CD14-positive monocyte (primary cell): ENCODE data around the gene SLC37A1. TPM values are rescaled to one million over a fixed set of nuclear protein-coding genes. Genes with fewer than 3 reads are reported as not detected.
A peak's percentile ranks its signal among the peaks of the same experiment; 100 is the strongest.

Experiments used
- DNase-seq, 3 donors: peaks; one replicate each; pipeline ENCODE4 v3.0.0-alpha.2; 2011 to 2022
- H2AFZ ChIP-seq: 2 replicates; pipeline ENCODE4 v1.6.0; 2012; ENCODE audit warnings: mild to moderate bottlenecking, low read depth, low read length, inconsistent platforms; ENCODE audit not compliant: insufficient read depth, poor library complexity, severe bottlenecking
- H3K27ac ChIP-seq, 2 donors: 1 replicate in 1 of 2; 2 replicates in 1 of 2; pipeline ENCODE4 v1.5.1; 2012 to 2013; ENCODE audit warnings: low read length in 2 of 2, control low read depth in 1 of 2, inconsistent platforms in 1 of 2, low read depth in 1 of 2, mild to moderate bottlenecking in 1 of 2
- H3K27me3 ChIP-seq, 2 donors: one replicate each; pipeline versions ENCODE4 v1.6.0 to v1.6.1; 2011 to 2013; ENCODE audit warnings: low read length in 2 of 2; ENCODE audit not compliant: control insufficient read depth in 2 of 2, insufficient read depth in 2 of 2
- H3K36me3 ChIP-seq, 2 donors: replicated peaks in 1 of 2; 1 replicate in 1 of 2; 2 replicates in 1 of 2; pipeline versions ENCODE4 v1.5.1 to v1.6.1; 2012 to 2013; ENCODE audit warnings: low read length in 2 of 2, control low read depth in 1 of 2, inconsistent platforms in 1 of 2, mild to moderate bottlenecking in 1 of 2; ENCODE audit not compliant: insufficient read depth in 2 of 2, control insufficient read depth in 1 of 2
- H3K4me1 ChIP-seq, 2 donors: 1 replicate in 1 of 2; 2 replicates in 1 of 2; pipeline versions ENCODE4 v1.5.1 to v1.6.1; 2012 to 2013; ENCODE audit warnings: low read length in 2 of 2, control low read depth in 1 of 2, inconsistent platforms in 1 of 2, mild to moderate bottlenecking in 1 of 2, moderate library complexity in 1 of 2; ENCODE audit not compliant: insufficient read depth in 2 of 2, control insufficient read depth in 1 of 2
- H3K4me2 ChIP-seq: replicated peaks from 2 replicates; pipeline ENCODE3; 2012; ENCODE audit warnings: low read length, moderate library complexity, mild to moderate bottlenecking; ENCODE audit not compliant: poor library complexity, severe bottlenecking; ENCODE audit errors: extremely low read depth
- H3K4me3 ChIP-seq, 3 experiments: fragments of 200-600 bp in 1 of 3; sonication (generic) in 1 of 3; replicated peaks in 1 of 3; 1 replicate in 2 of 3; 2 replicates in 1 of 3; pipeline ENCODE4 v1.5.1; 2011 to 2013; ENCODE audit warnings: low read length in 3 of 3, mild to moderate bottlenecking in 3 of 3, control low read depth in 2 of 3, low read depth in 2 of 3, inconsistent platforms in 1 of 3, moderate library complexity in 1 of 3
- H3K79me2 ChIP-seq: 2 replicates; pipeline ENCODE4 v1.6.0; 2012; ENCODE audit warnings: mild to moderate bottlenecking, control low read depth, inconsistent platforms, low read length, moderate library complexity; ENCODE audit not compliant: insufficient read depth
- H3K9ac ChIP-seq: 2 replicates; pipeline ENCODE4 v1.6.0; 2017; ENCODE audit warnings: low read length, mild to moderate bottlenecking; ENCODE audit not compliant: insufficient read depth, poor library complexity, severe bottlenecking
- H3K9me3 ChIP-seq, 2 donors: replicated peaks in 1 of 2; 1 replicate in 1 of 2; 2 replicates in 1 of 2; pipeline versions ENCODE4 v1.5.1 to v1.6.1; 2012 to 2013; ENCODE audit warnings: low read length in 2 of 2, control low read depth in 1 of 2; ENCODE audit not compliant: control insufficient read depth in 1 of 2, insufficient read depth in 1 of 2
- H4K20me1 ChIP-seq: 2 replicates; pipeline ENCODE4 v1.6.0; 2012; ENCODE audit warnings: mild to moderate bottlenecking, low read length, control low read depth, moderate library complexity; ENCODE audit not compliant: insufficient read depth
- H3K27ac Mint-ChIP-seq, 7 donors: one replicate each; pipeline ENCODE4 v1.8.0; 2020; ENCODE audit warnings: mild to moderate bottlenecking in 7 of 7, mixed read lengths in 7 of 7, moderate library complexity in 6 of 7, inconsistent platforms in 2 of 7
- H3K27me3 Mint-ChIP-seq, 3 donors: one replicate each; pipeline ENCODE4 v1.8.0; 2021 to 2022; ENCODE audit warnings: low read depth in 3 of 3, mild to moderate bottlenecking in 3 of 3, mixed read lengths in 3 of 3, moderate library complexity in 3 of 3, inconsistent platforms in 1 of 3
- H3K36me3 Mint-ChIP-seq, 2 donors: one replicate each; pipeline ENCODE4 v1.8.0; 2020; ENCODE audit warnings: mixed read lengths in 2 of 2, inconsistent platforms in 1 of 2, mild to moderate bottlenecking in 1 of 2
- H3K4me1 Mint-ChIP-seq: one replicate; pipeline ENCODE4 v1.8.0; 2020; ENCODE audit warnings: mild to moderate bottlenecking, mixed read lengths
- H3K4me3 Mint-ChIP-seq, 2 donors: one replicate each; pipeline ENCODE4 v1.8.0; 2020; ENCODE audit warnings: mild to moderate bottlenecking in 2 of 2, mixed read lengths in 2 of 2, moderate library complexity in 1 of 2
- H3K9me3 Mint-ChIP-seq, 7 donors: one replicate each; pipeline ENCODE4 v1.8.0; 2020 to 2022; ENCODE audit warnings: mixed read lengths in 7 of 7, mild to moderate bottlenecking in 6 of 7, moderate library complexity in 6 of 7, inconsistent platforms in 2 of 7
- CTCF ChIP-seq: fragments of 200-600 bp; IDR thresholded peaks from one replicate; pipeline ENCODE4 v1.8.0; 2022; ENCODE audit warnings: antibody characterized with exemption, mild to moderate bottlenecking
- WGBS: methylation state at CpG from one replicate; pipeline ENCODE4 v1.1.5; 2013; ENCODE audit warnings: missing lambda C conversion rate; ENCODE audit not compliant: insufficient coverage; 5-methylcytosine and 5-hydroxymethylcytosine counted together
- intact Hi-C, 2 donors: fragments of 100-400 bp; cut with micrococcal nuclease; formaldehyde crosslinking; loops; one replicate each; pipeline versions ENCODE4 v1.15.0 to v1.15.1; 2023
- polyA plus RNA-seq, 3 donors: library from polyadenylated mRNA; depleted of rRNA in 1 of 3; unstranded in 2 of 3; stranded (reverse) in 1 of 3; fragments of 300-500 nt in 2 of 3; fragments of >200 nt in 1 of 3; fragmentation: Illumina TruSeq in 2 of 3; gene quantifications; 1 replicate in 2 of 3; 2 replicates in 1 of 3; pipeline ENCODE4 v1.2.3, GENCODE V29; 2012 to 2021

The SLC37A1 gene
- polyA plus RNA-seq, 3 donors: 2.7 to 12.4 (median 4.3) TPM

DNA sequence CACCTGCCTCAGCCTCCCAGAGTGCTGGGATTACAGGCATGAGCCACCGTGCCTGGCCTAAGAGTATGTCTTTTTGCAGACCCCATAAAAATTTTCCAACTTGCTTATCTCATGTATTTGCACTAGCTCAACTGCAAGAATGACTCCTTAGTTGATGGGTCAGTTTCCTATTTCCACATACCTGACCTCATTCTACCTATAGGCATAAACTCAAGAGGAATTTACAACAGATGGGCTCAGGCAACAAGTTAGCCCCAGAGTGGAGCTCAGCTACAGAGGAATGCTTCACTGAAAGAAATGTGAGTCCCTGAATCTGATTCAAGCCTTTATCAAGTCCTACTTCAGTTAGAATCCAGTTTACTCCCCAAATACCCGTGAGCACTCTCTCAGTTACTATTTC lies 5.3 kb upstream of the SLC37A1 start:
- H3K4me1 ChIP-seq: peaks cover 13 to 19% of the 10 kb centered on the region in 2 donors
- H3K36me3 ChIP-seq: no peaks in the 10 kb centered on the region
- no peak for TF ChIP-seq CTCF
- Mint-ChIP-seq H3K4me1 (peaks cover 30% of the 10 kb centered on the region), H3K27me3 (peaks cover 0 to 2% (median 0%) of the 10 kb centered on the region in 3 donors), H3K27ac (no peak overlapping the region), H3K9me3 (no peaks in the 10 kb centered on the region), H3K4me3 (no peak overlapping the region), H3K36me3 (no peaks in the 10 kb centered on the region)
- no peak for DNase-seq
- H3K9ac ChIP-seq: no peak overlapping the region
- H3K9me3 ChIP-seq: no peaks in the 10 kb centered on the region
- intact Hi-C loops: no loop called here
- no peaks in the 10 kb centered on the region for H4K20me1 ChIP-seq
- H3K4me2 ChIP-seq: no peak overlapping the region
- H3K4me3 ChIP-seq: no peak overlapping the region
- no peaks in the 10 kb centered on the region for H3K79me2 ChIP-seq
- no peak overlapping the region for H3K27ac ChIP-seq
- no peak overlapping the region for H2AFZ ChIP-seq
- no CpG with 5 or more reads among the region's 2 CpGs for WGBS
- no peaks in the 10 kb centered on the region for H3K27me3 ChIP-seq

DNA sequence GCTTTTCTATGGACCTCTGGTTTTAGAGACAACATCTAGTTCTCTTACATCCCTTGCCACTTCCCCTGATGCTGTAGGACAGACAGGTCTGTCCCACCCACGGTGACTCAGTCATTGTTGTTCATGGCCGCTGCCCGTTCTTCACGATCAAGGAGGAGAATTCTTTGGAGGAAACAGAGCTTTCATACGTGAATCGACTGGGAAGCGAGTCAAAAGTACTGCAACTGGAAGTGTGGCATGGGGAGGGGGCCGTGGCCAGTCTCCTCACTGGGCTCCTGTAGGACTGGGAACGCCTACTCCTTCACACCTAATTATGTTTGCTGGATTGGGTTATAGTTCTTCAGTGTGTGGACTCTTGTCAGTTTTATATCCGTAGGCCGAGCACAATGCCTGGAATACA lies 4.4 kb upstream of the SLC37A1 start:
- H3K36me3 Mint-ChIP-seq: no peaks in the 10 kb centered on the region
- H3K9me3 Mint-ChIP-seq: no peaks in the 10 kb centered on the region
- H3K4me1 Mint-ChIP-seq: peaks cover 22% of the 10 kb centered on the region
- Histone ChIP-seq H3K27ac (no peak overlapping the region), H3K9me3 (no peaks in the 10 kb centered on the region), H3K79me2 (peaks cover 4% of the 10 kb centered on the region), H3K4me1 (peaks cover 8 to 15% of the 10 kb centered on the region in 2 donors), H4K20me1 (no peaks in the 10 kb centered on the region), H3K9ac (no peak overlapping the region), H3K4me3 (no peak overlapping the region), H3K4me2 (no peak overlapping the region), H3K27me3 (no peaks in the 10 kb centered on the region), H3K36me3 (no peaks in the 10 kb centered on the region), H2AFZ (peak overlapping the region; percentile 14)
- no peak for TF ChIP-seq CTCF
- peaks cover 0 to 2% (median 0%) of the 10 kb centered on the region in 3 donors for H3K27me3 Mint-ChIP-seq
- peak overlapping the region in 1 of 7 donors; percentile 31 for H3K27ac Mint-ChIP-seq
- peak in 1 of 3 donors; percentile 6 for DNase-seq
- peak overlapping the region in 1 of 2 donors; percentile 6 for H3K4me3 Mint-ChIP-seq
- intact Hi-C loops: no loop called here
- WGBS: 32% methylated on average over 4 of the region's 11 CpGs
